Trophoblast cell (in vitro differentiated cells and primary cell): ENCODE results near the gene SAMD11.
"Not testable (repeated sequence)": the region's sequence is repeated elsewhere in the genome, so short reads cannot be mapped to it uniquely, and the experiment has no call there.

Experiments used
- DNase-seq, 2 donors: peaks; one replicate each; pipeline ENCODE4 v3.0.0-alpha.2; 2016
- H2AFZ ChIP-seq: 2 replicates; pipeline ENCODE4 v1.6.1; 2013; ENCODE audit warnings: low read length, moderate library complexity, mild to moderate bottlenecking; ENCODE audit not compliant: insufficient read depth, poor library complexity
- H2AK5ac ChIP-seq: 2 replicates; pipeline ENCODE4 v1.6.1; 2013; ENCODE audit warnings: mild to moderate bottlenecking, low read length
- H2BK120ac ChIP-seq: 2 replicates; pipeline ENCODE4 v1.6.1; 2013; ENCODE audit warnings: low read length, mild to moderate bottlenecking, moderate library complexity; ENCODE audit not compliant: insufficient read depth, poor library complexity
- H2BK12ac ChIP-seq: 2 replicates; pipeline ENCODE4 v1.6.1; 2013; ENCODE audit warnings: mild to moderate bottlenecking, low read length, moderate library complexity
- H2BK5ac ChIP-seq: 2 replicates; pipeline ENCODE4 v1.6.1; 2013; ENCODE audit warnings: low read length, low read depth, moderate library complexity, mild to moderate bottlenecking; ENCODE audit not compliant: poor library complexity
- H3K14ac ChIP-seq: 2 replicates; pipeline ENCODE4 v1.6.1; 2013; ENCODE audit warnings: mild to moderate bottlenecking, low read length
- H3K18ac ChIP-seq: 2 replicates; pipeline ENCODE4 v1.6.1; 2013; ENCODE audit warnings: mild to moderate bottlenecking, low read length
- H3K23ac ChIP-seq: 2 replicates; pipeline ENCODE4 v1.6.1; 2013; ENCODE audit warnings: low read length
- H3K27ac ChIP-seq: 2 replicates; pipeline ENCODE4 v1.5.1; 2013; ENCODE audit warnings: low read depth, mild to moderate bottlenecking, inconsistent platforms, low read length, moderate library complexity
- H3K27me3 ChIP-seq: 2 replicates; pipeline ENCODE4 v1.6.1; 2013; ENCODE audit warnings: inconsistent platforms, mild to moderate bottlenecking, low read length, moderate library complexity; ENCODE audit not compliant: insufficient read depth
- H3K36me3 ChIP-seq, 2 experiments: 1 replicate in 1 of 2; 2 replicates in 1 of 2; pipeline ENCODE4 v1.6.1; 2013; ENCODE audit warnings: low read length in 2 of 2, mild to moderate bottlenecking in 2 of 2, moderate library complexity in 1 of 2; ENCODE audit not compliant: insufficient read depth in 2 of 2, control insufficient read depth in 1 of 2
- H3K4ac ChIP-seq: 2 replicates; pipeline ENCODE4 v1.6.1; 2013; ENCODE audit warnings: low read depth, mild to moderate bottlenecking, low read length, moderate library complexity
- H3K4me1 ChIP-seq, 2 experiments: 1 replicate in 1 of 2; 2 replicates in 1 of 2; pipeline ENCODE4 v1.6.1; 2013; ENCODE audit warnings: low read length in 2 of 2, mild to moderate bottlenecking in 2 of 2, moderate library complexity in 1 of 2; ENCODE audit not compliant: insufficient read depth in 2 of 2, control insufficient read depth in 1 of 2
- H3K4me2 ChIP-seq: 2 replicates; pipeline ENCODE4 v1.6.1; 2013; ENCODE audit warnings: inconsistent platforms, mild to moderate bottlenecking, low read length, moderate library complexity
- H3K4me3 ChIP-seq: 2 replicates; pipeline ENCODE4 v1.5.1; 2013; ENCODE audit warnings: mild to moderate bottlenecking, low read depth, low read length, inconsistent platforms
- H3K79me1 ChIP-seq: one replicate; pipeline ENCODE4 v1.6.1; 2013; ENCODE audit warnings: low read length
- H3K79me2 ChIP-seq: 2 replicates; pipeline ENCODE4 v1.6.1; 2013; ENCODE audit warnings: low read length, mild to moderate bottlenecking; ENCODE audit not compliant: control insufficient read depth, insufficient read depth, poor library complexity
- H3K9ac ChIP-seq: 2 replicates; pipeline ENCODE4 v1.6.1; 2013; ENCODE audit warnings: mild to moderate bottlenecking, low read length
- H3K9me3 ChIP-seq: 2 replicates; pipeline ENCODE4 v1.6.1; 2013; ENCODE audit warnings: low read depth, mild to moderate bottlenecking, control low read depth, inconsistent platforms, low read length; ENCODE audit not compliant: insufficient read depth
- H4K12ac ChIP-seq: 2 replicates; pipeline ENCODE4 v1.6.1; 2013; ENCODE audit warnings: low read depth, mild to moderate bottlenecking, low read length, moderate library complexity
- H4K8ac ChIP-seq: 2 replicates; pipeline ENCODE4 v1.6.1; 2013; ENCODE audit warnings: low read depth, mild to moderate bottlenecking, low read length, moderate library complexity
- H4K91ac ChIP-seq: one replicate; pipeline ENCODE4 v1.6.1; 2013; ENCODE audit warnings: low read depth, mild to moderate bottlenecking, low read length, moderate library complexity
- WGBS: extraction: QIAGEN DNeasy Blood & Tissue Kit; methylation state at CpG from one replicate; pipeline ENCODE4 v1.1.7; 2013; ENCODE audit warnings: missing lambda C conversion rate; ENCODE audit not compliant: insufficient read length, insufficient coverage; ENCODE audit errors: extremely low coverage; 5-methylcytosine and 5-hydroxymethylcytosine counted together

The SAMD11 gene

DNA sequence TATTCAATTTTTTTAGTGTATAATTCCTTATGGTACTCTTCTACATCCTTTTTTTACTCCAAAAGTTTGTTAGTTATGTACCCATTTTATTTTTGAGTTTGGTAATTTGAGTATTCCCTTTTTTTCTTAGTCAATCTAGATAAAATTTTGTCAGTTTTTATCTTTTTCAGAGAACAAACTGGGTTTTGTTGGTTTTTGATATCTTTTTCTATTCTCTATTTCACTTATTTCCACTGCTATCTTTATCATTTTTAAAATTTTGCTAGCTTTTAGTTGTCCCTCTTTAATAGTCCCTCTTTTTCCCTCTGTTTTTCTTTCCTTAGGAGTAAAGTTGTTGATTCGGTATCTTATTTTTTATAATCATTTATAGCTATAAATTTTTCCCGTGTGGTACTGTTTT, 42.8 kb upstream of the SAMD11 start:
- not testable (repeated sequence) for H4K91ac ChIP-seq, H4K8ac ChIP-seq, H3K4ac ChIP-seq, H3K23ac ChIP-seq, H3K9me3 ChIP-seq, H2AFZ ChIP-seq, H3K79me2 ChIP-seq, H3K27ac ChIP-seq, H2BK120ac ChIP-seq, DNase-seq, H2BK12ac ChIP-seq, H3K9ac ChIP-seq, H2AK5ac ChIP-seq, H4K12ac ChIP-seq, H3K36me3 ChIP-seq, H2BK5ac ChIP-seq, H3K4me1 ChIP-seq, H3K4me3 ChIP-seq, H3K4me2 ChIP-seq, H3K27me3 ChIP-seq, H3K79me1 ChIP-seq, H3K18ac ChIP-seq, H3K14ac ChIP-seq
- WGBS, result no CpG with 5 or more reads among the region's 2 CpGs

DNA sequence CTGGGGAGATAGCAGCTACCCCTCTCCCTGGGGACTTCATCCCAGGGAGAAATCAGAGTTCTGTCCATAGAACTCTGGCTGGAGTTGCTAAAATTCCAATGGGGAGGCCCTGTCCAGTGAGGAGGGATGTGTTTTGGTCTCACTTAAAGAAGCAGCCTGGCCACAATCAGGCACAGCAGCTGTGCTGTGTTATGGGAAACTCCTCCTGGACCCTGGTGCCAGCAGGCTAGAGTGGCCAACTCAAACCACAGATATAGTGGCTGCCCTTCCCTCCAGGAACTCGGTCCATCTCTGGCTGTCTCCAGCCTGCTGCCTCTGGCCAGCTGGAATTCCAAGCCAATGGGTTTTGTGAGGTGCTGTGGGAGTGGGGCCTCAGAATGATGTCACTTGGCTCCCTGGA, 37.4 kb upstream of the SAMD11 start:
- H3K23ac ChIP-seq, result no peak overlapping the region
- H2BK12ac ChIP-seq, result no peak overlapping the region
- H3K36me3 ChIP-seq, result no peaks in the 10 kb centered on the region
- no peaks in the 10 kb centered on the region for H3K4me1 ChIP-seq
- no peaks in the 10 kb centered on the region for H3K27me3 ChIP-seq
- no CpG with 5 or more reads among the region's 1 CpG for WGBS
- H2BK120ac ChIP-seq, result no peak overlapping the region
- no peak overlapping the region for H3K4me2 ChIP-seq
- no peak overlapping the region for H2AFZ ChIP-seq
- H2AK5ac ChIP-seq, result no peak overlapping the region
- H4K91ac ChIP-seq, result no peak overlapping the region
- no peak overlapping the region for H3K4me3 ChIP-seq
- H3K18ac ChIP-seq, result no peak overlapping the region
- H2BK5ac ChIP-seq, result no peak overlapping the region
- no peaks in the 10 kb centered on the region for H3K79me2 ChIP-seq
- H3K27ac ChIP-seq, result no peak overlapping the region
- H3K14ac ChIP-seq, result no peak overlapping the region
- peaks cover 2% of the 10 kb centered on the region for H3K9me3 ChIP-seq
- no peak overlapping the region for H4K12ac ChIP-seq
- no peak overlapping the region for H4K8ac ChIP-seq
- no peaks in the 10 kb centered on the region for H3K79me1 ChIP-seq
- DNase-seq, result no peak
- H3K9ac ChIP-seq, result no peak overlapping the region
- no peak overlapping the region for H3K4ac ChIP-seq

DNA sequence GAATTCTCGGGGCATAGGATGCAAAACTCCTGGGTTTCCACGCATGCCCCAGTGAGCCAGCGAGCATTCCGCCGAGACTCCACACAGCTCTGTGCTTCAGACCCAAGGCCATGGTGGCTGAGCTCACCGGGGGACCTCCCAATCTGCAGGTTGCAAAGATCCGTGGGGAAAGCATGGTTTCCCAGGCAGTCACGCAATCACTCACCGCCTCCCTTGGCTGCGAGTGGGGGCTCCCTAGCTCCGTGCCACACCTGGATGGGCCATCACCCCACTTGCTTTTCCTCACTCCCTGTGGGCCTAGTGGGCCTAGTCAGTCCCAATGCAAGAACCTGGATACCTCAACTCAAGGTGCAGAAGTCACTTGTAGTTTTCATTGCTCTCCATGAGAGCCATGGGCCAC, 37.0 kb upstream of the SAMD11 start:
- H2BK12ac ChIP-seq, result no peak overlapping the region
- H3K14ac ChIP-seq, result no peak overlapping the region
- no peaks in the 10 kb centered on the region for H3K4me1 ChIP-seq
- no peak overlapping the region for H3K4me2 ChIP-seq
- H3K79me2 ChIP-seq, result no peaks in the 10 kb centered on the region
- no peak for DNase-seq
- H2BK5ac ChIP-seq, result no peak overlapping the region
- no peaks in the 10 kb centered on the region for H3K79me1 ChIP-seq
- no peak overlapping the region for H3K18ac ChIP-seq
- no peak overlapping the region for H4K12ac ChIP-seq
- no peak overlapping the region for H2AK5ac ChIP-seq
- H3K4me3 ChIP-seq, result no peak overlapping the region
- no peak overlapping the region for H4K8ac ChIP-seq
- no peak overlapping the region for H3K27ac ChIP-seq
- H3K27me3 ChIP-seq, result no peaks in the 10 kb centered on the region
- no peak overlapping the region for H3K9ac ChIP-seq
- peaks cover 2% of the 10 kb centered on the region for H3K9me3 ChIP-seq
- no peak overlapping the region for H3K4ac ChIP-seq
- H2BK120ac ChIP-seq, result no peak overlapping the region
- no CpG with 5 or more reads among the region's 11 CpGs for WGBS
- no peak overlapping the region for H4K91ac ChIP-seq
- H3K36me3 ChIP-seq, result no peaks in the 10 kb centered on the region
- no peak overlapping the region for H3K23ac ChIP-seq
- no peak overlapping the region for H2AFZ ChIP-seq

DNA sequence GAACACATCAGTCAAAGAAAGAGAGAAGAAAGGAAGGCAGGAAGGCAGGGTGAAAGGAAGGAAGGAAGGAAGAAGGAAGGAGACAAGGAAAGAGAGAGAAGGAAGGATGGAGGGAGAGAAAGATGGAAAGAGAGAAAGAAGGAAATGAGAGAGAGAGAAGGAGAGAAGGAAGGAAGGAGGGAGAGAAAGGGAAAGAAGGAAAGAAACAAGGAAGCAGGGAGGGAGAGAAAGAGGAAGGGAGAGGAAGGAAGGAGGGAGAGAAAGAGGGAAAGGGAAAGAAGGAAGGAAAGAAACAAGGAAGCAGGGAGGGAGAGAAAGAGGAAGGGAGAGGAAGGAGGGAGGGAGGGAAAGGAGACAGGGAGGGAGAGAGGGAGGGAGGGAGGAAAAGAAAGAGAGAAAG, 35.4 kb upstream of the SAMD11 start:
- no peaks in the 10 kb centered on the region for H3K27me3 ChIP-seq
- H3K36me3 ChIP-seq, result no peaks in the 10 kb centered on the region
- no peak overlapping the region for H2BK12ac ChIP-seq
- H3K27ac ChIP-seq, result no peak overlapping the region
- no peak overlapping the region for H3K9ac ChIP-seq
- no peaks in the 10 kb centered on the region for H3K79me2 ChIP-seq
- H3K4me1 ChIP-seq, result no peaks in the 10 kb centered on the region
- no peak overlapping the region for H4K91ac ChIP-seq
- H2AFZ ChIP-seq, result no peak overlapping the region
- no peak overlapping the region for H2BK5ac ChIP-seq
- H3K4ac ChIP-seq, result no peak overlapping the region
- no peak overlapping the region for H3K4me3 ChIP-seq
- no peak overlapping the region for H2BK120ac ChIP-seq
- no peak for DNase-seq
- no peak overlapping the region for H4K12ac ChIP-seq
- H3K4me2 ChIP-seq, result no peak overlapping the region
- no peak overlapping the region for H3K23ac ChIP-seq
- no peak overlapping the region for H2AK5ac ChIP-seq
- no peaks in the 10 kb centered on the region for H3K79me1 ChIP-seq
- H4K8ac ChIP-seq, result no peak overlapping the region
- no peak overlapping the region for H3K14ac ChIP-seq
- peaks cover 2% of the 10 kb centered on the region for H3K9me3 ChIP-seq
- no peak overlapping the region for H3K18ac ChIP-seq

DNA sequence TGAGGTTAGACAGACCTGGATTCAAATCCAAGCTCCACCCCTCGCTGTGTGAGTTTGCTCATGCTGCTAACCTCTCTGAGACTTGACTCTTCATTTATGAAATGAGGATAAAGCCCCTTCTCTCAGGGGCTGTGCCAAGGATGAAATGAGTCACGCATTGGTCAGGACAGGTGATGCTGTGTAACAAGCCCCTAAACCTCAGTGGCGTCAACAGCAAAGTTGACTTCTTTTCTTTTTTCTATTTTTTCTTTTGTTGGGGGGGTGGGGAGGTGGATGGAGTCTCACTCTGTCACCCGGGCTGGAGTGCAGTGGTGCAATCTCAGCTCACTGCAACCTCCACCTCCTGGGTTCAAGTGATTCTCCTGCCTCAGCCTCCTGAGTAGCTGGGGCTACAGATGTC, 33.9 kb upstream of the SAMD11 start:
- H2BK12ac ChIP-seq, H3K79me1 ChIP-seq, H3K4ac ChIP-seq, H3K79me2 ChIP-seq, H3K27ac ChIP-seq, H3K4me3 ChIP-seq, H2BK120ac ChIP-seq, H4K91ac ChIP-seq, H3K18ac ChIP-seq, H3K4me1 ChIP-seq, H3K4me2 ChIP-seq, H3K14ac ChIP-seq, H3K27me3 ChIP-seq, H2AFZ ChIP-seq, DNase-seq, H3K9ac ChIP-seq, H3K9me3 ChIP-seq, H2BK5ac ChIP-seq, H3K23ac ChIP-seq, H3K36me3 ChIP-seq, H4K8ac ChIP-seq, H4K12ac ChIP-seq, H2AK5ac ChIP-seq: not testable (repeated sequence)
- WGBS, result no CpG with 5 or more reads among the region's 4 CpGs
